ENCODE measurements around the gene PTPRT.

DNA sequence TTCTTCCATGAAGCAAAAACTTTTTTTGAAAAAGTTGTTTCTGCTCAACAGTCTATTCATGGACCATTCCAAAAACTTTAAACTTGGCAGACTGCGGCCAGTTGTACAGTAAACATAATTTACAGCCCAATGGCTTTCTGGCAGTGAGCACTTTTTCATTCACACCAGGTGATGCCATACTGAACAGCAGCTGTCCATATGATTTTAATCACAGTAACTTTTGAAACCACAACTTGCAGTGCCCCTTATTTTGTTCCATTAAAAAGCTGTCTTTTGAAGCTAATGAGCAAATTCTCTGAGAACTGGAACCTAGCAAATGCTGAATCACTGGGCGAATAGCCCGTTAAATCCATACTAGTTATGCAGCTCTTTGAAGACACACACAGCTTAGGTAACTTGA, 576.6 kb downstream of the PTPRT start:
- TF ChIP-seq, protein P1, sequence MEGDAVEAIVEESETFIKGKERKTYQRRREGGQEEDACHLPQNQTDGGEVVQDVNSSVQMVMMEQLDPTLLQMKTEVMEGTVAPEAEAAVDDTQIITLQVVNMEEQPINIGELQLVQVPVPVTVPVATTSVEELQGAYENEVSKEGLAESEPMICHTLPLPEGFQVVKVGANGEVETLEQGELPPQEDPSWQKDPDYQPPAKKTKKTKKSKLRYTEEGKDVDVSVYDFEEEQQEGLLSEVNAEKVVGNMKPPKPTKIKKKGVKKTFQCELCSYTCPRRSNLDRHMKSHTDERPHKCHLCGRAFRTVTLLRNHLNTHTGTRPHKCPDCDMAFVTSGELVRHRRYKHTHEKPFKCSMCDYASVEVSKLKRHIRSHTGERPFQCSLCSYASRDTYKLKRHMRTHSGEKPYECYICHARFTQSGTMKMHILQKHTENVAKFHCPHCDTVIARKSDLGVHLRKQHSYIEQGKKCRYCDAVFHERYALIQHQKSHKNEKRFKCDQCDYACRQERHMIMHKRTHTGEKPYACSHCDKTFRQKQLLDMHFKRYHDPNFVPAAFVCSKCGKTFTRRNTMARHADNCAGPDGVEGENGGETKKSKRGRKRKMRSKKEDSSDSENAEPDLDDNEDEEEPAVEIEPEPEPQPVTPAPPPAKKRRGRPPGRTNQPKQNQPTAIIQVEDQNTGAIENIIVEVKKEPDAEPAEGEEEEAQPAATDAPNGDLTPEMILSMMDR (conservative IDR thresholded peaks at IDR 0.05; ENCODE audit: low read depth, low read length): no peak
- no peak for TF ChIP-seq EZH2 (IDR thresholded peaks at IDR 0.05; ENCODE audit: borderline replicate concordance, low read depth, low read length, poor library complexity, severe bottlenecking)
